Measurements from ENCODE around the gene SMYD3.

Gene SMYD3

GRCh38 chr1:246302251-246302625, 204.8 kb downstream of the SMYD3 start:
- DNase-seq, result no peak

- DNase-seq, result no peak
These were observed 205.4 kb downstream of the SMYD3 start for GRCh38 chr1:246301553-246302250.

GRCh38 chr1:246300626-246301549, 206.2 kb downstream of the SMYD3 start:
- DNase-seq, result no peak

DNA sequence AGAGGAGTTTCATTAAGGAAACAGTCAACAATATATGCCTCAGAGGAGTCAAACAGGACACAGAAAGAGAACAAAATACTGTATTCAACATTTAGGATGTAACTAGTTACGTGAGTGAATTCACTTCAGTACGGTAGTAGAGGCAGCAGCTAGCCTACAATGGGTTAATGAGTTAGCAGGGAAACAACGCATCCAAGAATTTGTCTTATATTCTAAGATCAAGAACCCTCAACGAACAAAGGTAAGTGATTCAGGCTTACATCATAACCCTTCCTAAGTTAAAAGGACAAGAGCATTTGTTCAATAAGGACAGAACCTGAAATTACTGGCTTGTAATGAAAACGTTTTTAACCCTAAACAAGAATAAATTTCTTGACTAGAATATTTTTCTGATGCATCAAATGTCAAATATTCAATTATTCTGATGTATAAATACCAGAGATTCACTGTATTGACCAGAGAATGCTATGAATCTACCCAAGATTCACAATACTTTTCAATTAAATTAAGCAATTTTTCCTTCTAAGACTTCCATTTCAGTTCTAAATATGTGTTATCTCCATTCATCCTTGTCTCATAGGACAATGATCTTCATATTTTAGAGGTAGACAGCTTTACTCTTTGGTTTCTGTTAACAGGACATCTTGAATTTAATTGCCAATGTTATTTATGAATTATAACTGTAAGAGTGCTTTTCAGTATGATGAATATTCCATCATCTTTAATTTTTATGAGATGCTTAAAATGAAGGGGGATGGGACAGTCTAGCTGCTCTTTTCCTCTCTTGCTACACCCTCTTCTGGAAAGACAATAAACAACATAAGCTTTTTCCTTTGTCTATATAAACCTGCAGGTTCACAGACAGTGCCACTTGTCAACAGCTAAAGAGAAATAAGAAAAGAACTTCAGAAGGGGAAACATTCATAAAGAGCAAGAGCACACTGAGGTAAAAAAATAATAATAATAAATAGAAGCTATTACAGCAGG, 209.5 kb downstream of the SMYD3 start:
- DNase-seq, result no peak

- DNase-seq, result no peak
These were observed 211.1 kb downstream of the SMYD3 start for GRCh38 chr1:246295968-246296367.

DNA sequence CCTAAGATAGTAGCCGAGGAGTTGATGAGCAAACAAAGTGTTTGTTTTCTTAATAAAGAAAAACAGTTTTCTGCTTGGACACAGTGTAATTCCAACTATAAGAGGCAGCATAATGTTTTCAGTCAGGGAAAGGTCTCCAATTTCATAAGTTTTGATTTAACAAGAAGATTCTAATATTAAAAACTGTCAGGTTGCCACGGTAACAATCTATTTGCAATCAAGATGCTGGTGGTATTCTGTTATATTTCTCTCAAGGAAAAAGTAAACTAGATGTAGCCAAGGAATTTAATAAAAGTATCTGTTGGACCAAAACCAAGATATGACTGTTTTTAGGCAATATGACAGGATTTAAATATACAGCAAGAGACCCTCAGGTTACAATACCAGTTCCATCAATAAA, 211.7 kb downstream of the SMYD3 start:
- no peak for DNase-seq

- no peak for DNase-seq
These were observed 212.8 kb downstream of the SMYD3 start for GRCh38 chr1:246294263-246294662.

GRCh38 chr1:246293366-246294121, 213.5 kb downstream of the SMYD3 start:
- DNase-seq, result no peak

GRCh38 chr1:246292571-246292970, 214.5 kb downstream of the SMYD3 start:
- DNase-seq, result no peak

DNA sequence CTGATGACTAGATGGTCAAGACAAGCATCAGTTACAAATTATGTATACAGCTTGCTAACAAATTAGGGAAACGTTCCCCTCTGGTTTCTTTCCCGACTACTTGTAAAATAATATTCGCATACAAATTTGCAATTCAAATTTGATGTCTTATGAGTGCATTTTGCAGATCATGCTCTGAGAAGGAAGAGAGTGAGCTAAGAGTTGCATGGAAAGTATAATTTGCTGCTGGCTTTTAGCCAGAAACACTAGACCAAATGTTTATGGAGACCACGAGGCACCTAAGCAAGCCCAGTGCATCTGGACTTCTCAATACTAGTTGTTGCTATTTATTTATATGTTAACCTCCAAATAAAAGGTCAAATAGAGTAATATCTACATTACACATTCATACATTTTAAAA, 216.0 kb downstream of the SMYD3 start:
- no peak for DNase-seq

- no peak for DNase-seq
These were observed 223.2 kb downstream of the SMYD3 start for GRCh38 chr1:246283771-246284410.

GRCh38 chr1:246281639-246282038, 225.4 kb downstream of the SMYD3 start:
- no peak for DNase-seq

DNA sequence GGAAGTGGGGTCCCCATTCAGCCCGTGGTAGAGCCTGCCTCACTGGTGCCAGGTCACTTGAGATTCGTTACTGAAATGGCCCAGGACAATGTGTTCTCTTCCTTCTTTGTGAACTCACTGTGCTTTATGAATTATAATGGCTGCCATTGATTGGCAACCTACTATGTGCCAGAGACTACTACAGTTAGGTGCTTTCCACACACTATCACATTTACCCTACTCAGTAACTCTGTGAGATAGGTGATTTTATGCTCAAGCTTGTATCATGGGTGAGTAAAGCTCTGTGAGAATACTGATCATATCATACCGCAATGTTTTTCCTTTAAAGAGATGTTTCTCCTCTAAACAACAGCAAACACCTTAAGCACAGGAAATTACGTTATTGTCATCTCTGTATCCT, 225.9 kb downstream of the SMYD3 start:
- DNase-seq, result no peak

DNA sequence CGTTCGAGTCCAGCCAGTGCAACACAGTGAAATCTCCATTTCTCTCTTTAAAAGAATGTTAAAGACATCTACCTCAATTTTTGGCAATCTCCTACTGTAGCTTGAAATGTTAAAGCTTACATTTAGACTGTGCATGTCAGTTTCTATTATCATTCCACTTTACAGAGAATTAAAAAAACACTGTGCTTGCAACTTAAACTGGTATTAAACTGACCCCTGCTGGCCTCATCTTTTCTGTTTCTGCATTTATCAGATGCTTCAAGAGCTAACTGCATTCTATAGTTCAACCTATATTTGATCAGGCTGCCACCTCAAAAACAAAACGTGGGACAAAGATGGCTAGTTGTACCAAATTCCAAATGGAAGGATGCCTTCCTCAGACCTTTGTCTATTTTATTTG, 226.5 kb downstream of the SMYD3 start:
- no peak for DNase-seq

- DNase-seq, result no peak
These were observed 227.7 kb downstream of the SMYD3 start for GRCh38 chr1:246279402-246279801.

DNA sequence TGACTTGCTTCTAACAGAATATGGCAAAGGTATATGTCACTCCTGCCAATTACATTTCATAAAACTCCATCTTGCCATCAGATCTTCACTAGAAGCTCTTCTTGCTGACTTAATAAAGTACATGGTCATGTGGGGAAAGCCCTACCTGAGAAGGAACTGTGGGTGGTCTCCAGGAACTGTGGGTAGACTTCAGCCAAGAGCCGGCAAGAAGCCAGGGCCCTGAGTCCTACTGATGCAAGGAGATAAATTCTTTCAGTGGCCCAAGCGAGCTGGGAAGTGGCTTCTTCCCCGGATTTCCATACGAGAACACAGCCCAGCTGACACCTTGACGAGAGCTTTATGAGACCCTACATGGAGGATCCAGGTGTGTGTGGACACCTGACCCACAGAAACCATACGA, 228.7 kb downstream of the SMYD3 start:
- DNase-seq, result no peak

DNA sequence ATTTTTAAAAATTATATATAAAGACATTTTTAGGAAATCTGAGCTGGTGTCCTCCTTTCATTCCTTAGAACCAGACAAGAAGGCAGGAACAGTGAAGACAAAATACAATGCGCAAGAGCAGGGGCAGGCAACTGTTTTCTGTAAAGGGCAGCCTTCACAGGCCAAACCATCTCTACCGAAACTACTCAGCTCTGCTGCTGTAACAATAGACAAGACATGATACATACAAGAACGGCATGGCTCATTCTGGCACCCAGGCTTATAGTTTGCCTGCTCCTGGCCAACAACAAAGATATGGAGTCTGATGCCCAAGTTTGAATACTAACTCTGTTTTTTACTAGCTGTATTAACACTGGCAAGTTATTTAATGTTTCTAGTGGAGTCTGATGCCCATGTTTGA, 232.0 kb downstream of the SMYD3 start:
- no peak for DNase-seq

DNA sequence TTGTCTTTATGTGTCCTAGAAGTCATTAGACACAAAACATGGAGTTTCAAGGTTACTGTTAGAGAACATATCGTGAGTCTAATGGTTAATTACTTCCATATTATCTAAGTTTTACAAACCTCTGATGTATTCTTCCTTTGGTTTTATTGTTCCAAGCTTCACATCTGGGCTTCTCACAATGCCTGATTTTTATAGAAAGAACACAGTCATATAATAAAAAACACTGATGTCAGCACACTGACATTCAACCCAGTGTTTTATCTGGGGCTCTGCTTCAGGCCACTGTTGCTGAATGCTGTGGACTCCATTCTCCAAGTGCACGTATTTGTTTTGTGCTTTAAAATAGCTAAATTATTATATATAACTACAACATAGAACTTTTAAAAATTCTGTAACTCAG, 232.9 kb downstream of the SMYD3 start:
- DNase-seq, result no peak

GRCh38 chr1:246271516-246271915, 235.6 kb downstream of the SMYD3 start:
- no peak for DNase-seq

DNA sequence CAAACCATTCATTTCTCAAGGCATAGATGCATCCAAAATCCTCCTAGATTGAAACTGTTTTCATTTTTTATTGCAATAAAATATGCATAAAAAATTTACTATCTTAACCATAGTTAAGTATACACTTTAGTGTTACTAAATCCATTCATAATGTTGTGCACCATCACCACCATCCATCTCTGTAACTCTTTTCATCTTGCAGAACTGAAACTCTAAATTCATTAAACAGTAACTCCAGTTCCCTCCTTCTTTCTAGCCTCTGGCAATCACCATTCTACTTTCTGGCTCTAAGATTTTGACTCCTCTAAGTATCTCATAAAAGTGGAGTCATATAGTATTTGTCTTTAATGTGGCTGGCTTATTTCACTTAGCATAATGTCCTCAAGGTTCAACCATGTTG, 236.8 kb downstream of the SMYD3 start:
- DNase-seq, result no peak

GRCh38 chr1:246269466-246269865, 237.6 kb downstream of the SMYD3 start:
- DNase-seq, result no peak

DNA sequence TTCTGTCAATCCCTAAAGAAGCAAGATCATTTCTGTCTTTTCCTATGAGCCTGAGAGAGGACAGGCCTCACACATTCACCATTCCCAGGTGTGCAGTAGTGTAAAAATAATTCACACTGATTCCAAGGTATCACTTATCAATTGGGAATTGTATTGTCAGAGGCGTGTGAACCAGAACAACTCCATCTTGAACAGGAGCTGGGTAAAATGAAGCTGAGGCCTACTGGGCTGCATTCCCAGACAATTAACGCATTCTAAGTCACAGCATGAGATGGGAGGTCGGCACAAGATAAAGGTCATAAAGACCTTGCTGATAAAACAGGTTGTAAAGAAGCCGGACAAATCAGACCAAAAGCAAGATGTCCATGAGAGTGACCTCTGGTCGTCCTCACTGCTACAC, 239.2 kb downstream of the SMYD3 start:
- no peak for DNase-seq

Measured in cerebellar nuclear complex (tissue), 1 donor.